B cell (primary cell): ENCODE measurements around the gene TOM1L1. TPM values are rescaled to one million over a fixed set of nuclear protein-coding genes. Genes with fewer than 3 reads are reported as not detected.

Source experiments
- ATAC-seq: fragments of 200-7000 bp; cut with Tn5 transposase; one replicate; pipeline ENCODE4 v1.10.0; 2021; ENCODE audit warnings: low read depth, mild to moderate bottlenecking, moderate number of reproducible peaks, moderate library complexity
- CTCF ChIA-PET: fragments of 350-600 bp; sonication (Branson Sonifier 250); formaldehyde crosslinking; loops from one replicate; lab custom pipeline; 2021; ENCODE audit warnings: antibody characterized with exemption, inconsistent platforms; lab: Charles Lee
- POLR2A ChIA-PET: fragments of 350-600 bp; sonication (Branson Sonifier 250); formaldehyde crosslinking; loops from one replicate; lab custom pipeline; 2021; ENCODE audit warnings: antibody characterized with exemption; lab: Charles Lee
- DNase-seq: peaks from one replicate; pipeline ENCODE4 v3.0.0; 2013
- H2AFZ ChIP-seq: 2 replicates; pipeline ENCODE4 v1.6.1; 2012; ENCODE audit warnings: mild to moderate bottlenecking, low read depth, low read length; ENCODE audit not compliant: insufficient read depth, poor library complexity, severe bottlenecking
- H3K27ac ChIP-seq, 2 donors: 1 replicate in 1 of 2; 2 replicates in 1 of 2; pipeline ENCODE4 v1.5.1; 2012 to 2013; ENCODE audit warnings: low read length in 2 of 2, mild to moderate bottlenecking in 2 of 2, moderate library complexity in 1 of 2
- H3K27me3 ChIP-seq, 4 experiments: fragments of 200-600 bp in 1 of 4; sonication (generic) in 1 of 4; replicated peaks in 1 of 4; 1 replicate in 2 of 4; 2 replicates in 2 of 4; pipeline versions ENCODE4 v1.6.1 to v1.7.0; 2013 to 2016; ENCODE audit warnings: low read length in 3 of 4, mild to moderate bottlenecking in 2 of 4, mixed read lengths in 1 of 4, moderate library complexity in 1 of 4; ENCODE audit not compliant: insufficient read depth in 4 of 4, control insufficient read depth in 3 of 4; ENCODE audit errors: control extremely low read depth in 1 of 4
- H3K36me3 ChIP-seq, 2 experiments: replicated peaks in 1 of 2; 1 replicate in 1 of 2; 2 replicates in 1 of 2; pipeline versions ENCODE4 v1.6.1 to v1.7.1; 2013; ENCODE audit warnings: low read length in 1 of 2; ENCODE audit not compliant: insufficient read depth in 2 of 2, control insufficient read depth in 1 of 2; ENCODE audit errors: control extremely low read depth in 1 of 2, extremely low read depth in 1 of 2
- H3K4me1 ChIP-seq, 2 donors: fragments of 200-600 bp in 1 of 2; sonication (generic) in 1 of 2; 1 replicate in 1 of 2; 2 replicates in 1 of 2; pipeline versions ENCODE4 v1.5.1 to v1.6.1; 2013 to 2017; ENCODE audit warnings: low read length in 2 of 2; ENCODE audit not compliant: control insufficient read depth in 2 of 2, insufficient read depth in 2 of 2
- H3K4me2 ChIP-seq: replicated peaks from 2 replicates; pipeline ENCODE3; 2012; ENCODE audit warnings: mild to moderate bottlenecking, low read depth, low read length; ENCODE audit not compliant: poor library complexity, severe bottlenecking
- H3K4me3 ChIP-seq, 5 experiments: fragments of 200-600 bp in 1 of 5; sonication (generic) in 1 of 5; 1 replicate in 3 of 5; 2 replicates in 2 of 5; pipeline versions ENCODE4 v1.5.1 to v1.7.0; 2011 to 2016; ENCODE audit warnings: low read length in 4 of 5, mild to moderate bottlenecking in 4 of 5, low read depth in 2 of 5, control low read depth in 1 of 5, moderate library complexity in 1 of 5; ENCODE audit not compliant: insufficient read depth in 1 of 5; ENCODE audit errors: control extremely low read depth in 1 of 5, extremely low read depth in 1 of 5
- H3K79me2 ChIP-seq: fragments of 200-600 bp; sonication (generic); one replicate; pipeline ENCODE4 v1.6.0; 2016; ENCODE audit warnings: low read length; ENCODE audit not compliant: control insufficient read depth, insufficient read depth
- H3K9ac ChIP-seq: fragments of 200-600 bp; sonication (generic); 2 replicates; pipeline ENCODE4 v1.6.1; 2017; ENCODE audit warnings: mild to moderate bottlenecking, low read length, moderate library complexity
- H3K9me3 ChIP-seq, 3 donors: one replicate each; pipeline versions ENCODE4 v1.6.1 to v1.7.1; 2013; ENCODE audit warnings: low read length in 2 of 3; ENCODE audit not compliant: control insufficient read depth in 2 of 3, insufficient read depth in 1 of 3; ENCODE audit errors: control extremely low read depth in 1 of 3
- H4K20me1 ChIP-seq: 2 replicates; pipeline ENCODE4 v1.6.0; 2012; ENCODE audit warnings: mild to moderate bottlenecking, low read length; ENCODE audit not compliant: insufficient read depth, control insufficient read depth, poor library complexity, severe bottlenecking
- H3K27ac Mint-ChIP-seq: one replicate; pipeline ENCODE4 v1.8.0; 2021; ENCODE audit warnings: mixed read lengths
- H3K27me3 Mint-ChIP-seq: one replicate; pipeline ENCODE4 v1.8.0; 2021; ENCODE audit warnings: mixed read lengths
- H3K4me1 Mint-ChIP-seq: one replicate; pipeline ENCODE4 v1.8.0; 2021; ENCODE audit warnings: mixed read lengths
- H3K4me3 Mint-ChIP-seq: one replicate; pipeline ENCODE4 v1.8.0; 2021; ENCODE audit warnings: mixed read lengths
- H3K9me3 Mint-ChIP-seq: one replicate; pipeline ENCODE4 v1.8.0; 2022; ENCODE audit warnings: mixed read lengths; ENCODE audit not compliant: insufficient read depth
- CTCF ChIP-seq: fragments of 200-600 bp; IDR thresholded peaks from one replicate; pipeline ENCODE4 v1.8.0; 2022; ENCODE audit warnings: antibody characterized with exemption, mild to moderate bottlenecking
- EZH2 ChIP-seq: IDR thresholded peaks from 2 replicates; pipeline ENCODE4 v1.6.1; 2012; ENCODE audit warnings: borderline replicate concordance, low read depth, mild to moderate bottlenecking, moderate library complexity, low read length; ENCODE audit not compliant: insufficient read depth, poor library complexity, severe bottlenecking
- WGBS: methylation state at CpG from one replicate; pipeline ENCODE4 v1.1.5; 2013; ENCODE audit warnings: missing lambda C conversion rate; ENCODE audit not compliant: insufficient coverage; 5-methylcytosine and 5-hydroxymethylcytosine counted together
- intact Hi-C: fragments of 100-400 bp; cut with micrococcal nuclease; formaldehyde crosslinking; loops from one replicate; pipeline ENCODE4 v1.10.0; 2022
- polyA plus RNA-seq: library from polyadenylated mRNA; depleted of rRNA; stranded (reverse); fragments of >200 nt; gene quantifications from 2 replicates; pipeline ENCODE4 v1.2.3, GENCODE V29; 2012
- total RNA-seq, 2 donors: library from RNA; stranded (reverse); fragments of 120-200 nt in 1 of 2; gene quantifications; 1 replicate in 1 of 2; 2 replicates in 1 of 2; pipeline versions ENCODE4 v1.2.3 to v1.2.4, GENCODE V29; 2013 to 2022

Gene TOM1L1
- total and polyA plus RNA-seq, 2 donors (not counting 1 experiment from before 2014, with no cell fraction given), result not detected

- Mint-ChIP-seq H3K4me1 (no peaks in the 10 kb centered on the region), H3K4me3 (no peak overlapping the region), H3K27me3 (no peaks in the 10 kb centered on the region), H3K27ac (no peak overlapping the region), H3K9me3 (no peaks in the 10 kb centered on the region)
- Histone ChIP-seq H3K4me1 (no peaks in the 10 kb centered on the region), H2AFZ (no peak overlapping the region), H3K9ac (no peak overlapping the region), H3K4me2 (no peak overlapping the region), H4K20me1 (no peaks in the 10 kb centered on the region), H3K79me2 (no peaks in the 10 kb centered on the region), H3K4me3 (no peak overlapping the region), H3K9me3 (peaks cover 4 to 8% (median 5%) of the 10 kb centered on the region in 3 donors), H3K27ac (no peak overlapping the region), H3K27me3 (no peaks in the 10 kb centered on the region), H3K36me3 (no peaks in the 10 kb centered on the region)
- TF ChIP-seq EZH2 (no peak), CTCF (no peak)
- POLR2A ChIA-PET, result no interaction called here
- ATAC-seq (no peak), DNase-seq (no peak)
- intact Hi-C loops, result no loop called here
- CTCF ChIA-PET, result no interaction called here
Observed at GRCh38 chr17:54983260-54983659, 82.6 kb downstream of the TOM1L1 start.

- no peaks in the 10 kb centered on the region for H3K36me3 ChIP-seq
- Mint-ChIP-seq H3K27ac (no peak overlapping the region), H3K4me1 (no peaks in the 10 kb centered on the region), H3K27me3 (no peaks in the 10 kb centered on the region), H3K4me3 (no peak overlapping the region), H3K9me3 (no peaks in the 10 kb centered on the region)
- no CpG with 5 or more reads among the region's 1 CpG for whole genome bisulfite sequencing
- DNase-seq (no peak), ATAC-seq (no peak)
- H3K27me3 ChIP-seq, result no peaks in the 10 kb centered on the region
- POLR2A ChIA-PET, result no interaction called here
- H3K9me3 ChIP-seq, result peaks cover 3 to 5% (median 3%) of the 10 kb centered on the region in 3 donors
- CTCF ChIA-PET, result interaction anchor here (1.1 to 2.8 kb wide), 5 partner anchors 8 to 371 kb away, joined by 3 to 12 read pairs (median 4); no protein-coding TSS in a partner anchor
- intact Hi-C loops, result no loop called here
- H4K20me1 ChIP-seq, result no peaks in the 10 kb centered on the region
- H3K4me2 ChIP-seq, result no peak overlapping the region
- TF ChIP-seq EZH2 (no peak), CTCF (no peak)
- no peak overlapping the region for H3K4me3 ChIP-seq
- H3K4me1 ChIP-seq, result no peaks in the 10 kb centered on the region
- no peaks in the 10 kb centered on the region for H3K79me2 ChIP-seq
- H3K9ac ChIP-seq, result no peak overlapping the region
- H3K27ac ChIP-seq, result no peak overlapping the region
- no peak overlapping the region for H2AFZ ChIP-seq
Observed at GRCh38 chr17:54985476-54985875, 84.8 kb downstream of the TOM1L1 start.
